Motor neuron (in vitro differentiated cells): ENCODE data around the gene SYT13. TPM values are rescaled to one million over a fixed set of nuclear protein-coding genes. Genes with fewer than 3 reads are reported as not detected.
A peak's percentile ranks its signal among the peaks of the same experiment; 100 is the strongest.
"Not testable (repeated sequence)": the region's sequence is repeated elsewhere in the genome, so short reads cannot be mapped to it uniquely, and the experiment has no call there.

ENCODE experiments used
- ATAC-seq, 8 experiments: fragments of 200-7000 bp; cut with Tn5 transposase; replicated peaks in 6 of 8; 2 replicates each; pipeline ENCODE4 v1.8.0; 2021; ENCODE audit warnings: mild to moderate bottlenecking in 8 of 8, moderate library complexity in 8 of 8
- H3K27ac ChIP-seq, 2 donors: fragments of 250-450 bp; sonication (Bioruptor Pico); 2 replicates each; pipeline ENCODE4 v1.9.0; 2021; ENCODE audit warnings: antibody characterized with exemption in 2 of 2, mild to moderate bottlenecking in 2 of 2, moderate library complexity in 1 of 2
- H3K4me1 ChIP-seq, 2 donors: fragments of 250-450 bp; sonication (Bioruptor Pico); replicated peaks in 1 of 2; 2 replicates each; pipeline ENCODE4 v1.6.1; 2021; ENCODE audit warnings: antibody characterized with exemption in 2 of 2, mild to moderate bottlenecking in 2 of 2, moderate library complexity in 1 of 2
- H3K4me3 ChIP-seq, 5 donors: fragments of 250-450 bp; sonication (Bioruptor Pico); 2 replicates each; pipeline ENCODE4 v1.9.0; 2021; ENCODE audit warnings: antibody characterized with exemption in 5 of 5, mild to moderate bottlenecking in 5 of 5, moderate library complexity in 4 of 5
- WGBS, 10 experiments: fragments of 450-650 bp; shearing (Covaris generic); methylation state at CpG; one replicate each; pipeline ENCODE4 v1.0.0; 2022; 5-methylcytosine and 5-hydroxymethylcytosine counted together
- in situ Hi-C, 9 experiments: fragments of 400-800 bp; cut with MboI; loops; one replicate each; pipeline ENCODE4 v1.15.0; 2021; ENCODE audit warnings: low sequenced_read_pairs in 9 of 9, low pct_unique_long_range_greater_than_20kb in 2 of 9; ENCODE audit not compliant: unreplicated experiment in 9 of 9
- total RNA-seq, 8 experiments: library from RNA; unstranded; fragments of 300-600 nt; gene quantifications; 2 replicates each; pipeline versions ENCODE4 v1.2.3 to v1.2.4, GENCODE V29; 2022

Gene SYT13
- total RNA-seq, 8 experiments from 2014 or later = 9.1 to 54.7 (median 44.8) TPM; not detected in 3

DNA sequence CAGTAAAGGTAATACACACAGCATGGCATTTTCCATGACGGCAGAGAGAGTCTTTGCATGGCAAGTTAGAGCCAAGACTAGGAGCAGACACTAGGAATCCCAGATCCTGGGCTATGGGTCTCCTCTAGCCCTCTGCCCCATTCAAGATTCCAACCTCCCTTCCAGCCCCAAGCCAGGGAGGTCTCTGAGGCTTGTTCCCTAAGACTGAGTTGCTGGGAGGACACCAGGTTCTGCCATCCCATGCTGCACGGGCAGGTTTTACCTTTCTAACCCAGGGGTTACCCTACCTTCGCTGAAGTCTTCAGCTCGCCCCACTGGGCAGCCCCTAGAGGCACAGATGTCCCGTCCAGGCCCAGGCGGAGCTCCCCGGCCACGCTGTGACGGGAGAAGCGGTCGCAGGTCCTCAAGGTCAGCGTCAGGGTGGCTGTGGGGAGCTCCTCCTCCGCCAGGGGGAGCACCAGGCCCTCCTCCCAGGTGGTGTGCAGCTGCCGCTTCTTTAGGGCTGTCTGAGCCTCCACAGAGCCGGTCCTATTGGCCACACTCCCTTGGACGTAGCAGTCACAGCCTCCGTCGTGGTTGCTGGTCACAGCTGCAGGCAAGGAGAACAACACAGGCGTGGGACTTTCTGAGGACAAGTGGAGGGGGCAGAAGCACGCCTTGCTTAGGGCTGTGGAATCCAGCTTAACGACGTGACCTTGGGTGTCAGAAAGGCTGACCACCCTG, 33.8 kb downstream of the SYT13 start:
- in situ Hi-C loops = no loop called here
- ATAC-seq = peak in 6 of 8 experiments; percentile 12 to 99 (median 58)
- Histone ChIP-seq H3K4me3 (no peak overlapping the region), H3K4me1 (no peaks in the 10 kb centered on the region), H3K27ac (no peak overlapping the region)
- WGBS, 10 experiments = 37 to 100% (median 80%) methylated on average over 1 to 4 of the region's 22 CpGs; no CpG with 5 or more reads in 5 of the 10 experiments

DNA sequence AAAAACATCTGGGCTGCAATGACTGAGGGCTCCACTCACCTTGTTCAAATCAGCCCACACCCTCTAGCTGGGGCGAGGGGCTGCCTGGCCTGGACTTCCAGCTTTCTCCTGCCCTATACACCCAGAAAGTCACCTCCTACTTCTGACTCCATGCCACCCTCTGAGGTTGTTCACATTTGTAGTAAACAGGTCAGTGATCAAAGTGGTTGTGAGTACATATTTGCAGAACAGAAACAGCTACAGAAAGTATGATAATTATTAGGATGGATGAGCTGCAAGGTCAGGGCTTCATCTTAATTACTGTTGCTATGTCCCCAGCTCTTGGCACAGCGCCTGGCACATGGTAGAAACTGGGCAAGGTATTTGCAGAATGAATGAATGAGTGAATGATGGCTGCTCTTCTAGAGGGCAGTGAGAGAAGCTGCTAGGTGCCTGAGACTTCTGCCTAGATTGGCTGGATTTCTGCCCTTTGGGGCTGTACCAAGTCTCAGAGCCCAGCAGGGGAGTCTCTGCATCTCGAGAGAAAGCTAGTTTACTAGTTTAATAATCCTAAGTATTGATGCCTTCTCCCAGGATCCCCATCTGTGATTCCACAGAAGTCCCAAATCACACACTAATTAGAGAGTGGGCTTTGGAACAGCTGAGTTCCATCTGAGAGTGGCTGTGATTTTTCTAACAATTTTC, 36.0 kb downstream of the SYT13 start:
- Histone ChIP-seq H3K4me3 (no peak overlapping the region), H3K27ac (no peak overlapping the region), H3K4me1 (no peaks in the 10 kb centered on the region)
- no peak for ATAC-seq
- 0 to 100% (median 42%) methylated on average over 1 to 3 of the region's 3 CpGs; no CpG with 5 or more reads in 2 of the 10 experiments for WGBS, 10 experiments
- in situ Hi-C loops = no loop called here

DNA sequence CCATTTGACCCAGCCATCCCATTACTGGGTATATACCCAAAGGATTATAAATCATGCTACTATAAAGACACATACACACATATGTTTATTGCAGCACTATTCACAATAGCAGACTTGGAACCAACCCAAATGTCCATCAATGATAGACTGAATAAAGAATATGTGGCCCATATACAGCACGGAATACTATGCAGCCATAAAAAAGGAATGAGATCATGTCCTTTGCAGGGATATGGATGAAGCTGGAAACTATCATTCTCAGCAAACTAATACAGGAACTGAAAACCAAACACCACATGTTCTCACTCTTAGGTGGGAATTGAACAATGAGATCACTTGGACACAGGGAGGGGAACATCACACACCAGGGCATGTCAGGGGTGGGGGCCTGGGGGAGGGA, 36.8 kb downstream of the SYT13 start:
- ATAC-seq, H3K27ac ChIP-seq, in situ Hi-C loops, H3K4me1 ChIP-seq, H3K4me3 ChIP-seq: not testable (repeated sequence)
- 80% methylated on average over 1 of the region's 1 CpG; no CpG with 5 or more reads in 8 of the 10 experiments for WGBS, 10 experiments

- H3K4me3 ChIP-seq = no peak overlapping the region
- H3K4me1 ChIP-seq = no peaks in the 10 kb centered on the region
- no peak overlapping the region for H3K27ac ChIP-seq
- 65 to 100% (median 85%) methylated on average over 1 to 2 of the region's 2 CpGs; no CpG with 5 or more reads in 5 of the 10 experiments for WGBS, 10 experiments
- ATAC-seq = no peak
- in situ Hi-C loops = no loop called here
These were observed 37.6 kb downstream of the SYT13 start for GRCh38 chr11:45248501-45249011.

DNA sequence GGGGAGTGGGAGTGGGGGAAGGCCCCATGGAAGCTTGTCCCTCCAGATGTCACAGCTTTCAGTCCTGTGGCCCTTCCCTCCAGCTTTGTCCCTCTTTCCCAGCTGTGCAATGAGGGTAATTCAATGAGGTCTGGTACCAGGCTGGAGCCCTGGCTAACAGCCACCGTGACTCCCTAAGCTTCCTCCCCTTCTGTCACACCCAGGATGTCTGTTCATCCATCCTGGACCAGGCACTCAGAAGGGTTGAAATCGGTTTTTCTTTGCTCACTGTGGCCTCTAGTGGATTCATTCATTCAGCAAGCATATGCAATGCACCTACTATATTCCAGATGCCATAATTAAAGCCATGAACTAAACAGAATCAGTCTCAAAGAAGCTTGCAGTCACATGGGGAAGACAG, 38.7 kb downstream of the SYT13 start:
- ATAC-seq = peak in 3 of 8 experiments; percentile 9 to 66 (median 65)
- Histone ChIP-seq H3K4me3 (no peak overlapping the region), H3K27ac (no peak overlapping the region), H3K4me1 (no peaks in the 10 kb centered on the region)
- in situ Hi-C loops = no loop called here
- 0 to 100% (median 54%) methylated on average over 1 to 2 of the region's 2 CpGs; no CpG with 5 or more reads in 3 of the 10 experiments for WGBS, 10 experiments

GRCh38 chr11:45246241-45246640, 39.9 kb downstream of the SYT13 start:
- in situ Hi-C loops = no loop called here
- no peak for ATAC-seq
- Histone ChIP-seq H3K4me3 (no peak overlapping the region), H3K4me1 (no peaks in the 10 kb centered on the region), H3K27ac (no peak overlapping the region)
- WGBS, 10 experiments = 41 to 100% (median 95%) methylated on average over 1 to 7 of the region's 8 CpGs; no CpG with 5 or more reads in 3 of the 10 experiments

DNA sequence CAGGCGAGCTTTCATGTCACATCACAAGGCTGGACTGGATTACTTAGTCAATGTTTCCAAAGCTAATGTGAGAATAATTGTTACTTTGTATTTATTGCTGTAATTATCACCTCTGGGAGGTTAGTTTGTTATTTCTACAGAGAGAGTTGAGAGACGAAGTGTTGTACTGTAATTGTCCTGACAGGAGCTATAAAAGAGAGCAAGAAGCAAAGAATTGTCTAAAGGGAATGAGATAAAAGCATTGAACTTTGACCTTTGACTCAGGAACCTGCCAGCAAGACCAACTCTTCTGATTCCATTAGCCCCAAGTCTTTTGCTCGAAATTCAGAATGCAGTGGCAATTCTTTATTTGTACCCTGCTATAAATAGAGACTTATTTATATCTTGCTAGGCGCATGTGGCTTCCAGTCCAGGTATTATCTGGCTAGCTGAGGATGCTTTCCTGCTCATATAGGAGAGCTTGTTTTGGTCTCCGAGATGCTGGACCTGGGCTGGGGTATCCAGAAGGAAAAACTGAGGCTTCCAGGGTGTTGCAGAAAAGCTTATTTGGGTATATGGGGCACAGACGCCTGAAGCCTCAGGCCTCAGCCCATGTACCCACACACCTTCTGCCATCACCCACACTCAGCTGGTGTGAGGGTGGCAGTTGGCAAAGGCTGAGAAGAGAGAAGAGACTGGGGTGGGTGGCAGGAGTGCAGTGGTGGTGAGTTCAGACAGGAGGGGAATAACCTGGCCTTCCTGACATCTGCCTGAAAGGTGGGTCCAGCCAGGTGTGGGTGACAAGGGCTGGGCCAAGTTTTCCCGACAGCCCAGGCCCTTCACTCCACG, 40.7 kb downstream of the SYT13 start:
- H3K27ac ChIP-seq = no peak overlapping the region
- no peak for ATAC-seq
- in situ Hi-C loops = no loop called here

DNA sequence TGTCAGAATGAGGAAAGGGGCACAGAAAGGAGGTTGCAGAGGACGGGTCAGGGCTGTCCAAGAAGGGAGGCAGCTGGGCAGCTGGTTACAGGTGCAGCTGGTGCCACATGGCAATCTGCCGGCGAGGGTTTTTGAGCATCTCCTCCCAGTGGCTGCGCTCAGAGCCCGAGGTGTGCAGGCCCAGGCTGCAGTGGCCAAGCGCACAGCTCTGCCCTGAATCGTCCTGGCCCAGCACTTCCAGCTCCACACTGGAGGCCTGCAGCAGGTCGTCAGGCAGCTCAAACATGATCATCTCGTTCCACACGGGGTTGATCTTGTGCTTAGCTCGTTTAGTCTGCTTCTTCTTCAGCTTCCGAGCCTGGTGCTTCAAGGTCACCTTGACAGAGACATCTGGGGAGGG, 42.2 kb downstream of the SYT13 start:
- no peaks in the 10 kb centered on the region for H3K4me1 ChIP-seq
- no peak overlapping the region for H3K27ac ChIP-seq
- H3K4me3 ChIP-seq = no peak overlapping the region
- ATAC-seq = peak in 3 of 8 experiments; percentile 22 to 51 (median 27)
- WGBS, 10 experiments = 20 to 83% (median 61%) methylated on average over 1 to 8 of the region's 12 CpGs; no CpG with 5 or more reads in 3 of the 10 experiments
- in situ Hi-C loops = no loop called here

More for the DNA sequence above, 40.7 kb downstream of the SYT13 start:
- no peak overlapping the region for H3K4me3 ChIP-seq
- WGBS, 10 experiments = 30 to 78% (median 47%) methylated on average over 1 to 8 of the region's 8 CpGs; no CpG with 5 or more reads in 1 of the 10 experiments
- no peaks in the 10 kb centered on the region for H3K4me1 ChIP-seq

DNA sequence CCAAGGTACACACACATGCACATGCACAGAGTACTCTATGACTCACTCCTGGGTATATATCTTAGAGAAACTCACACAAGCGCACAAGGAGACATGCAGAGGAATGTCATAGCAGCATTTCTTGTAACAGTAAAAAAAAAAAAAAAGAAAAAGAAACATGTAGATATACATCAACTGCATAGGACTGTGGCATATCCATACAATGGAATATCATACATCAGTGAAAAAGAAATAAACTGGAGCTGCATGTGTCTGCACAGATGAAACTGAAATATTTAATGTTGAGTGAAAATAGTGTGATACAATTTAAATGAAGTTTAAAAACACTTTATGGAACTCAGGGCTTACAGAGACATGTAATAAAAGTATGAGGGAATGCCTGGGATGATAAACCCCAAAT, 46.4 kb downstream of the SYT13 start:
- in situ Hi-C loops = no loop called here
- 60 to 100% (median 87%) methylated on average over 1 of the region's 1 CpG; no CpG with 5 or more reads in 2 of the 10 experiments for WGBS, 10 experiments
- Histone ChIP-seq H3K4me1 (no peaks in the 10 kb centered on the region), H3K4me3 (no peak overlapping the region), H3K27ac (no peak overlapping the region)
- ATAC-seq = no peak

GRCh38 chr11:45238724-45239123, 47.4 kb downstream of the SYT13 start:
- Histone ChIP-seq H3K27ac (no peak overlapping the region), H3K4me3 (no peak overlapping the region), H3K4me1 (no peaks in the 10 kb centered on the region)
- 0 to 100% (median 80%) methylated on average over 2 to 3 of the region's 3 CpGs; no CpG with 5 or more reads in 1 of the 10 experiments for WGBS, 10 experiments
- in situ Hi-C loops = no loop called here
- peak in 2 of 8 experiments; percentile 48 to 68 for ATAC-seq

DNA sequence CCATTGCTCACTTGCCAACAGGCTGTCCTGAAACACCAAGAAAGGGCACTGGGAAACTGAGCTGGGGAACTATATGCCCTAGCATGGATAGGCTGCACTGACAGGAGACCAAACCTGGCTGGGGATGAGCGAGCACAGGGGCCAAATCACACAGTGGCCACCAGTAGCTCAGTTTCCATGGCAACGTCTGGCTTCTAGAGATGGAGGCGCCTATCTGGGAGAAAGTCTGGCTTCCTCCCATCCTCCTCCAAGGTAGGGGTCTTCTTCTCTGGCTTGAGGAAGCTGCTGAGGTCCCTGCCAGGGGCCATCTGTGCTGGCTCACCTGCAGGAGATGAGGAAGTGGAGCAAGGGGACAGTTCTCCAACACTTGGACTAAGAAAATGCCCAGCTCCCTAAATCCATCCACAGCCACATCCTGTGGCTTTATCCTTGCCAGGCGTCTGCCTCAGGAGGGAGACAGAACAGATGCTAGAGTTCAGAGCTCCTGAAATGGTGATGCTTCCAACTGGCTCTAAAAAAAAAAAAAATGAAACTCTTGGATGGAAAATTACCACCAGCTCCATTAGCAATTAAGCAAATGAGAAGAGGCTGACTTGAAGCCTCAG, 48.3 kb downstream of the SYT13 start:
- in situ Hi-C loops = no loop called here
- ATAC-seq = peak in 5 of 8 experiments; percentile 35 to 54 (median 41)
- Histone ChIP-seq H3K4me1 (no peaks in the 10 kb centered on the region), H3K4me3 (no peak overlapping the region), H3K27ac (no peak overlapping the region)
- WGBS, 10 experiments = 0 to 72% (median 17%) methylated on average over 1 to 3 of the region's 4 CpGs; no CpG with 5 or more reads in 3 of the 10 experiments

GRCh38 chr11:45234306-45235006, 51.7 kb downstream of the SYT13 start:
- WGBS, 10 experiments = 17 to 100% (median 79%) methylated on average over 1 to 9 of the region's 15 CpGs; no CpG with 5 or more reads in 2 of the 10 experiments
- no peak for ATAC-seq
- in situ Hi-C loops = no loop called here
- Histone ChIP-seq H3K27ac (no peak overlapping the region), H3K4me3 (no peak overlapping the region), H3K4me1 (no peaks in the 10 kb centered on the region)
